HUES64 (cell line): ENCODE results near the gene EFCAB9. TPM values are rescaled to one million over a fixed set of nuclear protein-coding genes. Genes with fewer than 3 reads are reported as not detected.
"Not testable (repeated sequence)": the region's sequence is repeated elsewhere in the genome, so short reads cannot be mapped to it uniquely, and the experiment has no call there.

Source experiments
- H3K27ac ChIP-seq: 2 replicates; pipeline ENCODE4 v1.7.0; 2013; ENCODE audit warnings: low read depth, low read length, inconsistent platforms
- H3K27me3 ChIP-seq: 2 replicates; pipeline ENCODE4 v1.6.1; 2013; ENCODE audit warnings: mild to moderate bottlenecking, low read length; ENCODE audit not compliant: insufficient read depth
- H3K36me3 ChIP-seq: 2 replicates; pipeline ENCODE4 v1.6.1; 2013; ENCODE audit warnings: mild to moderate bottlenecking, low read length; ENCODE audit not compliant: insufficient read depth
- H3K4me1 ChIP-seq: 2 replicates; pipeline ENCODE4 v1.6.1; 2013; ENCODE audit warnings: mild to moderate bottlenecking, low read length, moderate library complexity; ENCODE audit not compliant: insufficient read depth
- H3K4me3 ChIP-seq: 2 replicates; pipeline ENCODE4 v1.5.1; 2013; ENCODE audit warnings: mild to moderate bottlenecking, low read length, moderate library complexity
- H3K9ac ChIP-seq: 2 replicates; pipeline ENCODE4 v1.6.1; 2013; ENCODE audit warnings: mild to moderate bottlenecking, low read depth, low read length
- H3K9me3 ChIP-seq: 2 replicates; pipeline ENCODE4 v1.6.1; 2013; ENCODE audit warnings: low read depth, low read length; ENCODE audit not compliant: insufficient read depth
- WGBS: fragments of 150-250, 120-280 bp; methylation state at CpG from one replicate; pipeline ENCODE4 v1.1.7; 2013; ENCODE audit warnings: missing lambda C conversion rate; 5-methylcytosine and 5-hydroxymethylcytosine counted together
- polyA plus RNA-seq, 2 experiments: library from polyadenylated mRNA; stranded (reverse); fragments of 50-300 nt; gene quantifications; one replicate each; pipeline ENCODE4 v1.2.3, GENCODE V29; 2013

Gene EFCAB9
- polyA plus RNA-seq (2013, experiment 1 of 2): not detected
- polyA plus RNA-seq (2013, experiment 2 of 2): not detected

- H3K27me3 ChIP-seq: peaks cover 2% of the 10 kb centered on the region; the same call in 1 of the 2 replicates
- no peak within 1 kb of the TSS for H3K27ac ChIP-seq
- no peaks in the 10 kb centered on the region for H3K9me3 ChIP-seq
- no peaks in the 10 kb centered on the region for H3K36me3 ChIP-seq
- no peak within 1 kb of the TSS for H3K4me3 ChIP-seq
- 94% methylated on average over 6 of the region's 6 CpGs for WGBS
- peaks cover 3% of the 10 kb centered on the region for H3K4me1 ChIP-seq
- H3K9ac ChIP-seq: no peak within 1 kb of the TSS
Measured at GRCh38 chr5:172193872-172194271, at the start of gene EFCAB9. Gene EFCAB9, plus strand, starts transcription at chr5:172194172. Its CDS starts 1 bp downstream, at chr5:172194173.

GRCh38 chr5:172144291-172144815 lies 49.6 kb upstream of the EFCAB9 start:
- Histone ChIP-seq H3K4me3 (no peak overlapping the region), H3K9me3 (no peaks in the 10 kb centered on the region), H3K27ac (no peak overlapping the region), H3K27me3 (no peaks in the 10 kb centered on the region), H3K36me3 (no peaks in the 10 kb centered on the region), H3K4me1 (0 out of 2 replicates have a peak, but pooled peaks cover 3% of the 10 kb centered on the region), H3K9ac (no peak overlapping the region)
- 81% methylated on average over 9 of the region's 10 CpGs for WGBS

GRCh38 chr5:172144931-172145869 lies 48.8 kb upstream of the EFCAB9 start:
- 87% methylated on average over 15 of the region's 15 CpGs for WGBS
- no peak overlapping the region for H3K9ac ChIP-seq
- H3K4me3 ChIP-seq: no peak overlapping the region

GRCh38 chr5:172145870-172146747 lies 47.9 kb upstream of the EFCAB9 start:
- H3K9me3 ChIP-seq: no peaks in the 10 kb centered on the region
- no peaks in the 10 kb centered on the region for H3K36me3 ChIP-seq
- 91% methylated on average over 21 of the region's 21 CpGs for WGBS
- no peaks in the 10 kb centered on the region for H3K27me3 ChIP-seq
- 0 out of 2 replicates have a peak, but pooled peaks cover 3% of the 10 kb centered on the region for H3K4me1 ChIP-seq
- no peak overlapping the region for H3K27ac ChIP-seq
- no peak overlapping the region for H3K9ac ChIP-seq
- no peak overlapping the region for H3K4me3 ChIP-seq

More at GRCh38 chr5:172144931-172145869, 48.8 kb upstream of the EFCAB9 start:
- Histone ChIP-seq H3K27ac (no peak overlapping the region), H3K36me3 (no peaks in the 10 kb centered on the region), H3K4me1 (0 out of 2 replicates have a peak, but pooled peaks cover 3% of the 10 kb centered on the region), H3K27me3 (no peaks in the 10 kb centered on the region), H3K9me3 (no peaks in the 10 kb centered on the region)

- Histone ChIP-seq H3K27ac (no peak overlapping the region), H3K9ac (no peak overlapping the region), H3K4me1 (0 out of 2 replicates have a peak, but pooled peaks cover 3% of the 10 kb centered on the region), H3K9me3 (no peaks in the 10 kb centered on the region), H3K27me3 (no peaks in the 10 kb centered on the region), H3K36me3 (no peaks in the 10 kb centered on the region), H3K4me3 (no peak overlapping the region)
- 96% methylated on average over 9 of the region's 9 CpGs for WGBS
Measured at GRCh38 chr5:172146748-172147092, 47.3 kb upstream of the EFCAB9 start.

- Histone ChIP-seq H3K4me3 (no peak overlapping the region), H3K27me3 (no peaks in the 10 kb centered on the region), H3K9ac (no peak overlapping the region), H3K4me1 (0 out of 2 replicates have a peak, but pooled peaks cover 3% of the 10 kb centered on the region), H3K36me3 (no peaks in the 10 kb centered on the region; the same call in 1 of the 2 replicates), H3K27ac (no peak overlapping the region), H3K9me3 (no peaks in the 10 kb centered on the region)
- 94% methylated on average over 10 of the region's 10 CpGs for WGBS
Measured at GRCh38 chr5:172147857-172148256, 46.1 kb upstream of the EFCAB9 start.

GRCh38 chr5:172148381-172148780 lies 45.6 kb upstream of the EFCAB9 start:
- Histone ChIP-seq H3K9ac (no peak overlapping the region), H3K4me3 (no peak overlapping the region), H3K27me3 (no peaks in the 10 kb centered on the region), H3K36me3 (no peaks in the 10 kb centered on the region; the same call in 1 of the 2 replicates), H3K27ac (no peak overlapping the region), H3K4me1 (0 out of 2 replicates have a peak, but pooled peaks cover 3% of the 10 kb centered on the region), H3K9me3 (no peaks in the 10 kb centered on the region)
- WGBS: 94% methylated on average over 9 of the region's 9 CpGs

GRCh38 chr5:172149073-172149472 lies 44.9 kb upstream of the EFCAB9 start:
- Histone ChIP-seq H3K4me1 (0 out of 2 replicates have a peak, but pooled peaks cover 3% of the 10 kb centered on the region), H3K9ac (no peak overlapping the region), H3K36me3 (no peaks in the 10 kb centered on the region; the same call in 1 of the 2 replicates), H3K4me3 (no peak overlapping the region), H3K27ac (no peak overlapping the region), H3K9me3 (no peaks in the 10 kb centered on the region), H3K27me3 (no peaks in the 10 kb centered on the region)
- WGBS: 94% methylated on average over 3 of the region's 3 CpGs

GRCh38 chr5:172149481-172149880 lies 44.5 kb upstream of the EFCAB9 start:
- not testable (repeated sequence) for H3K4me3 ChIP-seq, H3K27me3 ChIP-seq, H3K36me3 ChIP-seq, H3K9me3 ChIP-seq, H3K4me1 ChIP-seq, H3K27ac ChIP-seq, H3K9ac ChIP-seq
- 85% methylated on average over 10 of the region's 11 CpGs for WGBS

- no peaks in the 10 kb centered on the region for H3K27me3 ChIP-seq
- peaks cover 3% of the 10 kb centered on the region for H3K36me3 ChIP-seq
- no peak overlapping the region for H3K27ac ChIP-seq
- no peak overlapping the region for H3K4me3 ChIP-seq
- WGBS: 96% methylated on average over 16 of the region's 16 CpGs
- H3K9me3 ChIP-seq: no peaks in the 10 kb centered on the region
- 0 out of 2 replicates have a peak, but pooled peaks cover 3% of the 10 kb centered on the region for H3K4me1 ChIP-seq
- no peak overlapping the region for H3K9ac ChIP-seq
Measured at GRCh38 chr5:172150514-172151425, 43.2 kb upstream of the EFCAB9 start.
